HEK293T (cell line): ENCODE results near the gene FARP1.

Source experiments
- ARNT ChIP-seq: fragments of 450-650 bp; IDR thresholded peaks from 2 replicates; pipeline ENCODE4 v1.6.1; 2017; ENCODE audit warnings: mild to moderate bottlenecking
- BHLHE40 ChIP-seq: fragments of 450-650 bp; IDR thresholded peaks from 2 replicates; pipeline ENCODE4 v1.6.1; 2016; ENCODE audit warnings: mild to moderate bottlenecking, moderate library complexity, borderline replicate concordance
- ELF4 ChIP-seq: fragments of 450-650 bp; IDR thresholded peaks from 2 replicates; pipeline ENCODE4 v1.6.1; 2017; ENCODE audit warnings: antibody characterized with exemption
- FOXA1 ChIP-seq: fragments of 450-650 bp; IDR thresholded peaks from 2 replicates; pipeline ENCODE4 v1.6.1; 2016; ENCODE audit warnings: mild to moderate bottlenecking
- FOXK2 ChIP-seq: fragments of 450-650 bp; IDR thresholded peaks from 2 replicates; pipeline ENCODE4 v1.6.1; 2016; ENCODE audit warnings: mild to moderate bottlenecking
- FOXM1 ChIP-seq: fragments of 450-650 bp; IDR thresholded peaks from 2 replicates; pipeline ENCODE4 v1.6.1; 2017; ENCODE audit warnings: mild to moderate bottlenecking, borderline replicate concordance
- HDGF ChIP-seq: fragments of 450-650 bp; IDR thresholded peaks from 2 replicates; pipeline ENCODE4 v1.6.1; 2017; ENCODE audit warnings: antibody characterized with exemption, borderline replicate concordance
- L3MBTL2 ChIP-seq: fragments of 450-650 bp; conservative IDR thresholded peaks from 2 replicates; pipeline ENCODE4 v1.6.1; 2016; ENCODE audit warnings: mild to moderate bottlenecking
- NFRKB ChIP-seq: fragments of 450-650 bp; IDR thresholded peaks from 2 replicates; pipeline ENCODE4 v1.6.1; 2016; ENCODE audit warnings: mild to moderate bottlenecking, moderate library complexity
- SP1 ChIP-seq: fragments of 450-650 bp; IDR thresholded peaks from 2 replicates; pipeline ENCODE4 v1.6.1; 2017
- SUZ12 ChIP-seq: fragments of 450-650 bp; IDR thresholded peaks from 2 replicates; pipeline ENCODE4 v1.6.1; 2016; ENCODE audit warnings: mild to moderate bottlenecking
- TARDBP ChIP-seq: fragments of 450-650 bp; IDR thresholded peaks from 2 replicates; pipeline ENCODE4 v1.6.1; 2016
- ZNF384 ChIP-seq: fragments of 450-650 bp; IDR thresholded peaks from 2 replicates; pipeline ENCODE4 v1.6.1; 2016
- TF ChIP-seq, protein P1 (sequence below): fragments of 450-650 bp; IDR thresholded peaks from 2 replicates; pipeline ENCODE4 v1.6.1; 2016

DNA sequence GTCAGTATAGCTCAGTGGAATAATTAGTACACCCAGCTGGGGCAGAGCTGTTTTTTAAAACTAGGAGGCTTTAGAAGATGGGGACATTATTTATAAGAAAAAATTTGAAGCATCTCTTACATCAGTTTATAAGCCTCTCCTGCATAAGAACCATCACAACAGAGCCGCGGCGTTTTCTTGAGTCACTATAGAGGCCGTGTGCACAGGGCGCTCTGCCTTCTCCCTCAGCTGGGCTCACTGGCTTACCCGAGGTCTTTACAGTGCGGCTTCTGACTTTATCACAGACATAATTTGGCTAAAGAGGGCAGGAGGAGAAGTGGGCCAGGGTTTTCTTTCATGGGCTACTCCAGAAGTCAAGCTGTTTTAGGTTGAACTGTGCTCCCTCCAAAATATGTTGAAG is 169.7 kb downstream of the FARP1 start:
- no peak for TF ChIP-seq ZNF384
- TF ChIP-seq HDGF: no peak
- TF ChIP-seq TARDBP: no peak
- no peak for TF ChIP-seq FOXM1
- TF ChIP-seq FOXK2: no peak
- no peak for TF ChIP-seq SP1
- TF ChIP-seq, protein P1, sequence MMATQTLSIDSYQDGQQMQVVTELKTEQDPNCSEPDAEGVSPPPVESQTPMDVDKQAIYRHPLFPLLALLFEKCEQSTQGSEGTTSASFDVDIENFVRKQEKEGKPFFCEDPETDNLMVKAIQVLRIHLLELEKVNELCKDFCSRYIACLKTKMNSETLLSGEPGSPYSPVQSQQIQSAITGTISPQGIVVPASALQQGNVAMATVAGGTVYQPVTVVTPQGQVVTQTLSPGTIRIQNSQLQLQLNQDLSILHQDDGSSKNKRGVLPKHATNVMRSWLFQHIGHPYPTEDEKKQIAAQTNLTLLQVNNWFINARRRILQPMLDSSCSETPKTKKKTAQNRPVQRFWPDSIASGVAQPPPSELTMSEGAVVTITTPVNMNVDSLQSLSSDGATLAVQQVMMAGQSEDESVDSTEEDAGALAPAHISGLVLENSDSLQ: no peak
- no peak for TF ChIP-seq ARNT
- TF ChIP-seq BHLHE40: no peak
- no peak for TF ChIP-seq FOXA1
- no peak for TF ChIP-seq SUZ12
- no peak for TF ChIP-seq NFRKB
- TF ChIP-seq L3MBTL2: no peak
- TF ChIP-seq ELF4: no peak
